Stimulated activated effector memory CD8-positive, alpha-beta T cell treated with anti-CD3 and anti-CD28 coated beads, Interleukin-12 subunit alpha, Interleukin-12 subunit beta, amount 100 ng/mL, for 72 hours (primary cell): ENCODE results near the gene ZNF500.

Source experiments
- ATAC-seq: fragments of 150-1000 bp; cut with Tn5 transposase; 2 replicates; pipeline ENCODE4 v1.10.0; 2021
- DNase-seq, 2 donors: peaks; one replicate each; pipeline ENCODE4 v3.0.0; 2021 to 2022; ENCODE audit warnings: low spot score in 2 of 2
- H3K27ac Mint-ChIP-seq: one replicate; pipeline ENCODE4 v1.8.0; 2022; ENCODE audit warnings: mild to moderate bottlenecking, mixed read lengths
- H3K36me3 Mint-ChIP-seq: one replicate; pipeline ENCODE4 v1.8.0; 2022; ENCODE audit warnings: mild to moderate bottlenecking, mixed read lengths
- H3K4me1 Mint-ChIP-seq: one replicate; pipeline ENCODE4 v1.8.0; 2022; ENCODE audit warnings: mixed read lengths
- H3K4me3 Mint-ChIP-seq: one replicate; pipeline ENCODE4 v1.8.0; 2022; ENCODE audit warnings: mild to moderate bottlenecking, mixed read lengths
- H3K9me3 Mint-ChIP-seq: one replicate; pipeline ENCODE4 v1.8.0; 2022; ENCODE audit warnings: mixed read lengths

Gene ZNF500

DNA sequence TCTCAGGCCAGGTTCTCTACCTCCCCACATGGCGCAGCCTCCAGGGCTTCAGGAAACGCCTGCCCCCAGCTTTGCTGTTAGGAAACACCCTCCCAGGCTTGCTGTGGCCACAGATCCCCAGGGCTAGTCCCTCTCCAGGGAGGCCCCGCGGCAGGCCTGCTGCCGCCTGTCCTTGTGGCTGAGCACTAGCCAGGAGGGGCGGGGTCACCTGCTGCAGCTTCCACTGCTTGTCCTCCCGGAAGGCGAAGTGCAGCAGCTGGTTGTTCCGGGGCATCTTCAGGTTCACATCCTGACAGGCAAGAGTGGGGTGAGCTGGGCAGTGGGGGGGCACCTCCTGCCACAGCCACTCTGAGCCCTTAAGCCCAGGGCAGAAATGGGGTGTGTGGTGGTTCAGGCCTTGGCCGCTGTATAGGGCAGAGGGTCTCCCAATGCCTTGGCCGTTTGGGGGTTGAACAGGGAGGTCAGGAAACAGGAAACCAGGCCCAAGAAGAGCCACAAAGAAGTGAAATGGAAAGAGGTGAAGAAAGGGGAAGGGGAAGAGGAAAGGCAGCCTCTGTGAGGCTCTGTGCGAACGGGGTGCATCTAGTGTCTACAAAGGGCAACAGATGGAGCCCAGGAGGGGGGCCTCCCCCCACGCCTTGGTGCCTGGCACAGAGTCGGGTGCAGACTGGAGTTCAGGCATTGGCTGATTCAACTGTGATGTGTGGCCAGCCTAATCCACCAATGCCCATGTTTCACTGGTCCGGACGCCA lies 33.5 kb upstream of the ZNF500 start:
- H3K27ac Mint-ChIP-seq = peak overlapping the region; percentile 85
- peaks cover 19% of the 10 kb centered on the region for H3K36me3 Mint-ChIP-seq
- H3K4me3 Mint-ChIP-seq = peak overlapping the region; percentile 80
- no peak for ATAC-seq
- peaks cover 24% of the 10 kb centered on the region for H3K4me1 Mint-ChIP-seq
- H3K9me3 Mint-ChIP-seq = no peaks in the 10 kb centered on the region
- DNase-seq = no peak

DNA sequence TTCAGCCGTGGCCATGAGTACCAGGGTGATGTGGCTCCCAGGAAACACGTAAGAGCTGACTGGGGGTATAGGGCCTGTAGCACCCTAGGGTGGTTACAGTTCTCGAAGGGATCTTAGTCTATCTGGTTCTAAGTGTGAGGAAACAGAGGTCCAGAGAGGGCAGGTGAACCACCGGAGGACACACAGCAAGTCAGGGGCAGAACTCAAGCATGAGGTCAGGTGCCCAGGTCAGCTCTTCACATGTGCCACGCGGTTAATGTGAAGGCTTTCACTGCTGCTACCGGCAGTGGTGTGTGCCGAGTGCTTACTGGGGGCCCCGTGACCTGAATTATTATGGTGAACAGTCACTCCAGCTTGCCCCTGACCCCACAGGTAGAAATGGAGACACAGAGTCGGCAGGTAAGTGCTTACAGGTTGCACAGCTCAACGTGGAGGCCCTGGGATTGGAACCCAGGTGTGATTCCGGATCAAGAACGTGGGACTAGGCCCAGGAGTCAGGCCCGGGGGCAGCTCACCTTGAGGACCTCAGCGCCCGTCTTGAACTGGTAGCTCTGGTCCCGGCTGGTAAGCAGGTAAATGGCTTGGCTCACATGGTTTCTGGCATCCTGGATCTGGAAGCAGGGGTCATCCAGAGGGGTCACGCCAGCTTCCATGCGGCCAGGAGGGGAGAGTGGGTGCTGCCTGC lies 32.4 kb upstream of the ZNF500 start:
- DNase-seq (no peak), ATAC-seq (no peak)
- Mint-ChIP-seq H3K36me3 (peaks cover 8% of the 10 kb centered on the region), H3K9me3 (no peaks in the 10 kb centered on the region), H3K4me3 (no peak overlapping the region), H3K4me1 (peaks cover 24% of the 10 kb centered on the region), H3K27ac (no peak overlapping the region)

DNA sequence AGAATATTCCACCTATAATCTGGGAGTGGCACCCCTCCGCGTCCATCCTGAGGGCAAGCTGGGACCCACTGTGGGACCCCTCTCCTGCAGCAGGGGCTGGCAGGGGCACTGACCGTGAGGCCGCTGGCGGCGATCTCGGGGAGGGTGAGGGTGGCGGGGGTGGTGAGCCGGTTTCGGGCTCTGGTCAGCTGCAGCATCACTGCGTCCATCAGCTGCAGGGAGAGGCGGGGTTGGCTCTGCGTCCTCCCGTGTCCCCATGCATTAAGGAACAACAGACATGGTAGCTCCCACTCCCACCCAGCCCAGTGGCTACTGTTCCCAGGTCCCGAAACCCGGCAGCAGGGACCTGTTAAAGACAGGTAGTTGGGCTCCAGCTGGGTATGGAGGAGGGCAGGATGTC lies 31.5 kb upstream of the ZNF500 start:
- peak overlapping the region; percentile 6 for H3K27ac Mint-ChIP-seq
- DNase-seq (no peak), ATAC-seq (no peak)
- H3K4me1 Mint-ChIP-seq = peaks cover 19% of the 10 kb centered on the region
- H3K4me3 Mint-ChIP-seq = no peak overlapping the region
- H3K36me3 Mint-ChIP-seq = no peaks in the 10 kb centered on the region
- H3K9me3 Mint-ChIP-seq = no peaks in the 10 kb centered on the region

DNA sequence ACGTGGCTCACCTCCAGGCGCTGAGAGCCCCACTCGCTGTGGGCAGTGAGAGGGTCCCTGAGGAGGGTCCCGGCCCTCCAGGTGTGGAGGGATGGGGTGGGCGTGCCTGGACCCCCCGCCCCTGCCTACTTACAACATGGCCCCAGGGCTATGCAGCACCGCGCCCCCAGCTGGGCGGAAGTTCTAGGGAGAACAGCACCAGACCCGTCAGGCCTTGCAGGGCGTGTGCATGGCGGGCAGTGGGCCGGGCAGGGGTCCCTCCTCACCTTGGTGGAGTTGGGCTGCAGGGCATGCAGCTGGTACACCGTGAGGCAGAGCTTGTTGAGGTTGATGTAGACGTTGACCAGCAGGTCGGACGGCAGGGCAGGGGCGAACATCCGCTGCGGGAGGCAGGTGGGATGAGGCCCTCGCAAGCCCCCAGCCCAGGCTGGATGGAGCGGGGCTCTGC lies 30.9 kb upstream of the ZNF500 start:
- Mint-ChIP-seq H3K9me3 (no peaks in the 10 kb centered on the region), H3K36me3 (no peaks in the 10 kb centered on the region), H3K27ac (no peak overlapping the region), H3K4me1 (peaks cover 12% of the 10 kb centered on the region), H3K4me3 (no peak overlapping the region)
- no peak for DNase-seq
- ATAC-seq = no peak

- DNase-seq = no peak
- Mint-ChIP-seq H3K4me3 (no peak overlapping the region), H3K27ac (peak overlapping the region; percentile 40), H3K36me3 (no peaks in the 10 kb centered on the region), H3K4me1 (peaks cover 12% of the 10 kb centered on the region), H3K9me3 (no peaks in the 10 kb centered on the region)
- ATAC-seq = no peak
Observed at GRCh38 chr16:4796982-4797804, 30.2 kb upstream of the ZNF500 start.

DNA sequence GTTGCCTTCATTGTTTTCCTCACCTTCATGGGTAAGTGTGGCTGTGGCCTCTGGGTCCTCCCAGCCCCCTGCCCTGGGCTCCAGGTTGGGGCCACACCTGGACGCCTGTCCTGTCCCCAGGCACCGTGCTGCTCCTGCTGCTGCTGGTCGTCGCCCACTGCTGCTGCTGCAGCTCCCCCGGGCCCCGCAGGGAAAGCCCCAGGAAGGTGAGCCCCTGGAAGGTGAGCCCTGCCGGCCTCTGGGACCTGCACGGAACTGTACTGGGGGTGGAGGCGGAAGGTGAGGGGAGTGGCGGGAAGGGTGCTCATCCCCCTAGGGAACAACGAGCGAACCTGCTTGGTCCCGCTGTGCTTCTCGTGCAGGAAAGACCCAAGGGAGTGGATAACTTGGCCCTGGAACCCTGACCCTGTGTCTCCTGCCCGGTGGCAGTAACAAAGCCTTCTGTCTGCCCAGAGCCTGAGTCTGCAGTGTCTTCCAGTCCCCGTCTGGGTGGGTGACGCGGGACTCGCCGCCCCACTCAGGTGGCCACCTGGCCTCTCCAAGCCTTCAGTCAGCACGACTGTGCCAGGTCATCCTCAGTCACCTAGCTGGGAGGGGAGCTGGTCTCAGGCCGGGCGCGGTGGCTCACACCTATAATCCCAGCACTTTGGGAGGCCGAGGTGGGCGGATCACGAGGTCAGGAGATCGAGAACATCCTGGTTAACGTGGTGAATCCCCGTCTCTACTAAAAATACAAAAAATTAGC lies 29.0 kb upstream of the ZNF500 start:
- H3K27ac Mint-ChIP-seq = no peak overlapping the region

GRCh38 chr16:4795181-4795827 lies 28.3 kb upstream of the ZNF500 start, which contains the start of gene SMIM22:
Gene SMIM22 (plus strand): TSS chr16:4795369. CDS start chr16:4795735, 366 bp downstream.
- no peak within 1 kb of the TSS for H3K4me3 Mint-ChIP-seq
- DNase-seq = no peak
- H3K9me3 Mint-ChIP-seq = no peaks in the 10 kb centered on the region
- H3K27ac Mint-ChIP-seq = no peak within 1 kb of the TSS
- no peaks in the 10 kb centered on the region for H3K36me3 Mint-ChIP-seq
- peaks cover 5% of the 10 kb centered on the region for H3K4me1 Mint-ChIP-seq
- ATAC-seq = no peak

More for the DNA sequence above, 29.0 kb upstream of the ZNF500 start:
- DNase-seq (no peak), ATAC-seq (no peak)
- no peak overlapping the region for H3K4me3 Mint-ChIP-seq
- no peaks in the 10 kb centered on the region for H3K36me3 Mint-ChIP-seq
- peaks cover 12% of the 10 kb centered on the region for H3K4me1 Mint-ChIP-seq
- H3K9me3 Mint-ChIP-seq = no peaks in the 10 kb centered on the region

DNA sequence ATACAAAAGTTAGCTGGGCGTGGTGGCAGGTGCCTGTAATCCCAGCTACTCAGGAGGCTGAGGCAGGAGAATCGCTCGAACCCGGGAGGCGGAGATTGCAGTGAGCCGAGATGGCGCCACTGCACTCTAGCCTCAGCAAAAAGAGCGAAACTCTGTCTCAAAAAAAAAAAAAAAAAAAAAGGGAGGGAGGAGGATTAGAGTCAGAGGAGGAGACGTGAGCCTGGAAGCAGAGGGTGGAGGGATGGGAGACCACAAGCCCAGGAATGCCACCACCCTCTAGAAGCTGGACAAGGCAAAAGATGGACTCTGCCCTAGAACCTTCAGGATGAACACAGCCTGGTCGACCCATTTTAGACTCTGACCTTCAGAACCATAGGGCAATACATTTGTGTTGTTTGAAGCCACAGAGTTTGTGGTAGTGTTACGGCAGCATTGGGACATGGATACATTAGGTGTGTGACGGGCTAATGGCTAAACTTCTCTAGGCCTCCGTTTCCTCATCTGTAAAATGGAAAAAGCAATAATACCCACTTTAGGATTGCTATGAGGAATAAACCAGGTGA lies 26.1 kb upstream of the ZNF500 start:
- no peak overlapping the region for H3K27ac Mint-ChIP-seq

DNA sequence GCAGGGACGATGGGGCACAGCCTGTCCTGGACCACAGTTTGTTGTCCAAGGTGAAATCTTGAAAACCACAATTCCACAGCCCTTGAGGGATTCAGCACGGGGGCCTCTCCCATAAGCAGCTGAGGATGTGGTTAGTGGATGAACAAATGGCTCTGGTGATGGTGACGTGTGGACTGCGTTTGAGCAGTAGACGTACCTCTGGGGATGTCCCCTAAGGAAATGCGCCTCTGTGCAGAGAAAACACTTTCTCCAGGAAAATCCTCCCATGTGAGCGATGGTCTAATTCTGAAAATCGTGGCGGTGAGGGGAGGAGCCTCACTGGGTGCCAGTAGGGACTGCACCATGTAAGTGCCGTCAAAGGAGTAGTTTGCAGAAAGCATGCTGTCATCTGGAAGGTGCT lies 23.9 kb upstream of the ZNF500 start:
- no peak overlapping the region for H3K4me3 Mint-ChIP-seq
- ATAC-seq = no peak

More for the DNA sequence above, 26.1 kb upstream of the ZNF500 start:
- no peak overlapping the region for H3K4me3 Mint-ChIP-seq
- H3K36me3 Mint-ChIP-seq = no peaks in the 10 kb centered on the region
- no peak for DNase-seq
- ATAC-seq = no peak
- peaks cover 7% of the 10 kb centered on the region for H3K4me1 Mint-ChIP-seq
- no peaks in the 10 kb centered on the region for H3K9me3 Mint-ChIP-seq

DNA sequence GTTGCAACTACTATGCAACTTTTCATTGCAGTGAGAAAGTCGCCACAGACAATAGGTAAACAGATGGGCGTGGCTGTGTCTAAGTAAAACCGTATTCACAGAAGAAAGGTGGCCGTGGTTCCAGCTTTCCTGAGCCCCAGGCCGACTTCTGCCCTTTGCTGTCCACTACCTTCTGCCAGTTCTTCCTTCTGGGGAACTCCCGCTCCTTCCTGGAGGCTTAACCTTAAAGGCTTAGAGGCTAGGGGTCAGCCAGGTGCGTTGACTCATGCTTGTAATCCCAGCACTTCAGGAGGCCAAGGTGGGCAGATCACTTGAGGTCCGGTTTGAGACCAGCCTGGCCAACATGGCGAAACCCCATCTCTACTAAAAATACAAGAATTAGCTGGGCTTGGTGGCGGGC lies 23.3 kb upstream of the ZNF500 start:
- no peaks in the 10 kb centered on the region for H3K9me3 Mint-ChIP-seq
- ATAC-seq (no peak), DNase-seq (no peak)
- H3K27ac Mint-ChIP-seq = no peak overlapping the region
- H3K4me1 Mint-ChIP-seq = peaks cover 10% of the 10 kb centered on the region
- H3K4me3 Mint-ChIP-seq = no peak overlapping the region
- H3K36me3 Mint-ChIP-seq = no peaks in the 10 kb centered on the region

More for the DNA sequence above, 23.9 kb upstream of the ZNF500 start:
- DNase-seq = no peak
- H3K36me3 Mint-ChIP-seq = no peaks in the 10 kb centered on the region
- H3K9me3 Mint-ChIP-seq = no peaks in the 10 kb centered on the region
- H3K27ac Mint-ChIP-seq = no peak overlapping the region
- peaks cover 10% of the 10 kb centered on the region for H3K4me1 Mint-ChIP-seq

- no peak overlapping the region for H3K27ac Mint-ChIP-seq
- H3K4me1 Mint-ChIP-seq = peaks cover 10% of the 10 kb centered on the region
- no peaks in the 10 kb centered on the region for H3K9me3 Mint-ChIP-seq
- DNase-seq (no peak), ATAC-seq (no peak)
- no peak overlapping the region for H3K4me3 Mint-ChIP-seq
- H3K36me3 Mint-ChIP-seq = no peaks in the 10 kb centered on the region
Observed at GRCh38 chr16:4788910-4789309, 21.9 kb upstream of the ZNF500 start.

- DNase-seq = no peak
- Mint-ChIP-seq H3K4me3 (no peak overlapping the region), H3K9me3 (no peaks in the 10 kb centered on the region), H3K27ac (no peak overlapping the region), H3K36me3 (no peaks in the 10 kb centered on the region), H3K4me1 (peaks cover 10% of the 10 kb centered on the region)
- no peak for ATAC-seq
Observed at GRCh38 chr16:4788489-4788889, 21.5 kb upstream of the ZNF500 start.

GRCh38 chr16:4787627-4788482 lies 20.9 kb upstream of the ZNF500 start, which contains the start of gene SEPTIN12:
Gene SEPTIN12 (minus strand): TSS chr16:4788345. CDS start chr16:4787645, 700 bp downstream.
- no peak within 1 kb of the TSS for H3K27ac Mint-ChIP-seq
- H3K4me3 Mint-ChIP-seq = no peak within 1 kb of the TSS
- no peaks in the 10 kb centered on the region for H3K9me3 Mint-ChIP-seq
- ATAC-seq (peak; percentile 29), DNase-seq (no peak)
- no peaks in the 10 kb centered on the region for H3K36me3 Mint-ChIP-seq
- peaks cover 10% of the 10 kb centered on the region for H3K4me1 Mint-ChIP-seq
